ENCODE results near the gene UBE2K. TPM values are rescaled to one million over a fixed set of nuclear protein-coding genes. Genes with fewer than 3 reads are reported as not detected.
"Not testable (repeated sequence)": the region's sequence is repeated elsewhere in the genome, so short reads cannot be mapped to it uniquely, and the experiment has no call there.

UBE2K gene
- total RNA-seq, 1 experiment from 2014 or later, result 23.4 TPM

- not testable (repeated sequence) for DNase-seq (ENCODE audit: low read depth)
Observed at GRCh38 chr4:39792976-39793375, 95.0 kb downstream of the UBE2K start.

- DNase-seq (ENCODE audit: low read depth), result no peak
Observed at GRCh38 chr4:39802005-39802404, 104.1 kb downstream of the UBE2K start.

DNA sequence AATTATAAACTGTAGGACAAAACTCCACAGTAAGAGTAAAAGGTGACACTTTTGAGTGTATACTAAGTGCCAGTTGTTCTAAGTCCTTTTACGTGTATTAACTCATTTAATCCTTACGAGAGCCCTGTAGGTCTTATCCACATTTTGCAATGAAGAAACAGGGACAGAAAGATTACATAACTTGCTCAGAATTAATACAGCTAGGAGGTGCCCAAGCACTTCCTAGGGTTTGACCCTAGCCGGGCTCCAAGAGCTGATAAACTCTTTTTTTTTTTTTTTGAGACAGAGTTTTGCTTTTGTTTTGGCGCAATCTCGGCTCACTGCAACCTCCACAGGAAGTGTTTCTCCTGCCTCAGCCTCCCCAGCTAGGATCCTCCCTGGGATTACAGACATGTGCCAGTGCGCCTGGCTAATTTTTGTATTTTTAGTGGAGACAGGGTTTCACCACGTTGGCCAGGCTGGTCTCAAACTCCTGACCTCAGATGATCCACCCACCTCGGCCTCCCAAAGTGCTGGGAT, 110.4 kb downstream of the UBE2K start:
- no peak for DNase-seq (ENCODE audit: low read depth)

DNA sequence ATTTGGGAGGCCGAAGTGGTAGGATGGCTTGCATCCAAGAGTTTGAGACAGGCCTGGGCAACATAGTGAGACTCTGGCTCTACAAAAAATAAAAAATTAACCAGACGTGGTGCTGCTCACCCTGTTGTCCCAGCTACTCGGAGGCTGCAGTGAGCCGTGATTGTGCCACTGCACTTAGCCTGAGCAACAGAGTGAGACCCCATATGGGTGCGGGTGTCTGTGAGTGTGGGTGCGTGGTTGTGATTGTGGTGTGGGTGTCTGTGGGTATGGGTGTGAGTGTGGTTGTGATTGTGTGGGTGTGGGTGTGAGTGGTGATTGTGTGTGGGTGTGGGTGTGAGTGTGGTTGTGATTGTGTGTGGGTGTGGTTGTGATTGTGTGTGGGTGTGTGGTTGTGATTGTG, 114.6 kb downstream of the UBE2K start:
- DNase-seq (ENCODE audit: low read depth), result peak; percentile 15

GRCh38 chr4:39813033-39813432, 115.1 kb downstream of the UBE2K start:
- not testable (repeated sequence) for DNase-seq (ENCODE audit: low read depth)

GRCh38 chr4:39813761-39814160, 115.8 kb downstream of the UBE2K start:
- DNase-seq (ENCODE audit: low read depth), result not testable (repeated sequence)

DNA sequence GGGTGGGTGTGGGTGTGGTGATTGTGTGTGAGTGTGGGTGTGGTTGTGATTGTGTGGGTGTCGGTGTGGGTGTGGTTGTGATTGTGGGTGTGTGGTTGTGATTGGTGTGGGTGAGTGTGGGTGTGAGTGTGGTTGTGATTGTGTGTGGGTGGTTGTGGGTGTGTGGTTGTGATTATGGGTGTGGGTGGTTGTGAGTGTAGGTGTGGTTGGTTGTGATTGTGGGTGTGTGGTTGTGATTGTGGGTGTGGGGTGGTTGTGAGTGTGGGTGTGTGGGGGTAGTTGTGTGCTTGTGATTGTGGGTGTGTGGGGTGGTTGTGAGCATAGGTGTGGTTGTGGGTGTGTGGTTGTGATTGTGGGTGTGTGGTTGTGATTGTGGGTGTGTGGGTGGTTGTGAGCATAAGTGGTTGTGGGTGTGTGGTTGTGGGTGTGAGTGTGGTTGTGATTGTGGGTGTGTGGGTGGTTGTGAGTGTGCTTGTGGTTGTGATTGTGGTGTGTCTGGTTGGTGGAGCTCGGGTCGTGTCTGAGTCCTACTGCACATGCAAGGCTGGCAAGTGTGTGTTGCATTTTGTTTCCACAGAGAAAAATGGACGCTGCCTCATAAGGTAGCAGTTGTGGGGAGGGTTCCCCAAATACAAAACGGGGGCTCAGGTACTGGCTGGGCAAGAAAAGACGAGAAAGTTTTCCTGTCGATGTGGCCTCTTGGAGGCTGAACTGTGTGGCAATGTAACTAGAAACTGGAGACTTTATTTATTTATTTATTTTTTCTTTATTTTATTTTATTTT, 116.7 kb downstream of the UBE2K start:
- peak; percentile 51 for DNase-seq (ENCODE audit: low read depth)

- DNase-seq (ENCODE audit: low read depth), result no peak
Observed at GRCh38 chr4:39818646-39819045, 120.7 kb downstream of the UBE2K start.

GRCh38 chr4:39820186-39820585, 122.2 kb downstream of the UBE2K start:
- DNase-seq (ENCODE audit: low read depth), result no peak

- DNase-seq (ENCODE audit: low read depth), result no peak
Observed at GRCh38 chr4:39821951-39822350, 124.0 kb downstream of the UBE2K start.

DNA sequence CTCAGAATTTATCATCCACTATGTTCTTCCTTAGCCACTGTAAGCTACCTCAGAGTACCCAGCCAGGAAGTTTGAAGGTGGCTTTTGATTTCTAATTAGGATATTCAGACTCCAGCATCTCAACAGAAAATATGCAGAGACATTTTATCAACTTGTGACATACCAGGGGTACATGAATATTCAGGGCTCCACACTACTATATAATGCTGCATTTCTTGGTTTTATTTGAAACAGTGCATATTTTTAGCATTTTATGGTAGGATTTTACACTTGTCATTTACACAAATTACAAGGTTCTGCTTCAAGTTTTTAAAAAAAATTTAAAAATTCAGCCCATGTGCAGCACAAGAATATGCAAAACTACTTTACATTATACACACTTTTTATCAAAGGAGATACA, 124.7 kb downstream of the UBE2K start:
- no peak for DNase-seq (ENCODE audit: low read depth)

DNA sequence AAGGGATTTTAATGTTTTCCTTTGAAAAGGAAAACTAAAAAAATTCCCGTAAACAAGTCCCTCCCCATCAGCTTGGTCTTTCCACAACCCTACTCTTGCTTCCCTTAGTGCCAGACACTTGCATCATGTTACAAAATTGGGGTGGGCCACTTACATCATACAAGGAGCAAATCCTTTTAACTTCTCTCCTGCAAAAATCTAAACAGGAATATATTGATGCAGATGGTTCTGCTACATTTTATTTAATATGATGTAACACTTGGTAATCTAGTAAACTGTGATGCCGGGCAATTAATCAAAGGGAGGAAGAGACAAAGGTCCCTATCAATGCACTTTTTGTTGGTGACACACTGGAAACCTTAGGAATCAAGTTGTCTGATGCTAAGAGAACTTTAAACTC, 125.3 kb downstream of the UBE2K start:
- no peak for DNase-seq (ENCODE audit: low read depth)

DNA sequence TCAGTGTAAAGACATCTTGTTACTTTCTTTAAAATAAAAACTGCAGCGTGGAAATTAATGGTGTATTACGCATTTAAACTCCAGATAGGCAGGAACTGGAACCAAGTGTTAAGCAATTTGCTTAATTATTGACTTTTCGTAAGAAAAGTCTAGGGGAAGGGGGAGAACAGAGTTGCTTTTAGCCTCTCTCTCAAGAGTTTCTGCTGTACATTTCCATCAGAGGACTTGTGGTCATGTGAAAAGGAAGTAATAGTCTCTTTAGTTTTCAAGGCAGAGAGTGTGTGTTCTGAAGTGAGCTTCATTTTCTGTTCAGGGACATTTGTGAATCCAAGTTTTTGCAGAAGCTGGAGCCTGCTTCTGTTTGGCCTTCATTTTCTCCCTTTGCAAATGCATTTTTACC, 127.2 kb downstream of the UBE2K start:
- DNase-seq (ENCODE audit: low read depth), result no peak

DNA sequence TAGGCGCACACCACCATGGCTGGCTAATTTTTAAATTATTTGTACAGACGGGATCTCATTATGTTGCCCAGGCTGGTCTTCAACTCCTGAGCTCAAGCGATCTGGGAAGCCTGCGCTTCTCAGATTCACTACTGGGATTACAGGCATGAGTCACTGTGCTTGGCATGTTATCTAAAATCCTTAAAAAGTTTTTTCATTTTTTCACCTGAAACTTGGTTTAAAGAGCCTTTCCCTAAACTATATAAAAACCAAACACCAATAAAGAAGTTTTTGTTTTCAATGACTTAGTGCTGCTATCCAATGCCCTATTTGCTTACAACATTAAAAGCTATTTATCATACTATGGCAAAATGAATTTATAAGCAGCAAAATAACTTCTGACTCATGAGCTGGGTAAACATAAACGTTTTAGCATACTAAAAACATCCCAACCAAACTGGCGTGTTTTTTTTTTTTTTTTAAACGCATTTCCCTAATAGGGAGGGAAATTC, 127.8 kb downstream of the UBE2K start:
- DNase-seq (ENCODE audit: low read depth), result no peak

Other genes starting within 250 kb of the UBE2K start
- gene RPL9, start 239.2 kb upstream of the UBE2K start, total RNA-seq (2014; rRNA removed; shearing (Covaris generic)), result 1,530 and 1,643 TPM in 2 replicates
- 8.1 and 11.0 TPM in 2 replicates for gene LIAS, start 239.1 kb upstream of the UBE2K start, total RNA-seq (2014; rRNA removed; shearing (Covaris generic))
- 50.3 and 52.3 TPM in 2 replicates for gene UGDH, start 170.7 kb upstream of the UBE2K start, total RNA-seq (2014; rRNA removed; shearing (Covaris generic))
- gene SMIM14, start 59.3 kb upstream of the UBE2K start, total RNA-seq (2014; rRNA removed; shearing (Covaris generic)), result 38.3 and 46.3 TPM in 2 replicates